H9 (cell line): Measurements from ENCODE around the gene ANXA4. TPM values are rescaled to one million over a fixed set of nuclear protein-coding genes. Genes with fewer than 3 reads are reported as not detected.

Experiments
- DNase-seq: peaks from one replicate; pipeline ENCODE4 v3.0.0-alpha.2; 2017
- H2AFZ ChIP-seq: one replicate; pipeline ENCODE4 v1.6.1; 2013; ENCODE audit warnings: mild to moderate bottlenecking, low read length, control low read depth, moderate library complexity
- H2AK5ac ChIP-seq: 2 replicates; pipeline ENCODE4 v1.6.1; 2013; ENCODE audit warnings: low read length, control low read depth, mixed read lengths; ENCODE audit not compliant: insufficient read length
- H2BK120ac ChIP-seq: one replicate; pipeline ENCODE4 v1.6.1; 2013; ENCODE audit warnings: low read depth, mild to moderate bottlenecking, low read length, control low read depth, inconsistent platforms; ENCODE audit not compliant: poor library complexity, severe bottlenecking
- H2BK12ac ChIP-seq: 2 replicates; pipeline ENCODE4 v1.6.1; 2013; ENCODE audit warnings: low read length, control low read depth, mixed read lengths, low read depth; ENCODE audit not compliant: insufficient read length
- H2BK15ac ChIP-seq: 2 replicates; pipeline ENCODE4 v1.6.1; 2013; ENCODE audit warnings: low read depth, low read length, control low read depth
- H2BK20ac ChIP-seq: one replicate; pipeline ENCODE4 v1.6.1; 2013; ENCODE audit warnings: low read depth, mild to moderate bottlenecking, low read length, control low read depth, inconsistent platforms; ENCODE audit not compliant: poor library complexity, severe bottlenecking
- H2BK5ac ChIP-seq: 2 replicates; pipeline ENCODE4 v1.6.1; 2013; ENCODE audit warnings: low read length, control low read depth, mixed read lengths; ENCODE audit not compliant: insufficient read length
- H3K14ac ChIP-seq: 2 replicates; pipeline ENCODE4 v1.6.1; 2013; ENCODE audit warnings: low read length, control low read depth; ENCODE audit not compliant: insufficient read depth
- H3K18ac ChIP-seq: 2 replicates; pipeline ENCODE4 v1.6.1; 2013; ENCODE audit warnings: low read depth, mild to moderate bottlenecking, mixed read lengths, low read length, control low read depth; ENCODE audit not compliant: insufficient read length
- H3K23ac ChIP-seq: 2 replicates; pipeline ENCODE4 v1.6.1; 2013; ENCODE audit warnings: low read length, control low read depth, mixed read lengths, low read depth; ENCODE audit not compliant: insufficient read length
- H3K23me2 ChIP-seq: 2 replicates; pipeline ENCODE4 v1.6.1; 2013; ENCODE audit warnings: low read depth, mild to moderate bottlenecking, mixed read lengths, low read length, control low read depth; ENCODE audit not compliant: insufficient read length, poor library complexity, severe bottlenecking
- H3K27ac ChIP-seq: 2 replicates; pipeline ENCODE4 v1.5.1; 2013; ENCODE audit warnings: low read length, control low read depth, mixed read lengths, low read depth; ENCODE audit not compliant: insufficient read length
- H3K27me3 ChIP-seq: 2 replicates; pipeline ENCODE4 v1.6.1; 2013; ENCODE audit warnings: low read length, control low read depth, inconsistent platforms; ENCODE audit not compliant: insufficient read depth
- H3K4ac ChIP-seq: 2 replicates; pipeline ENCODE4 v1.6.1; 2013; ENCODE audit warnings: low read depth, mild to moderate bottlenecking, control low read depth, inconsistent platforms, low read length, moderate library complexity
- H3K4me1 ChIP-seq: 2 replicates; pipeline ENCODE4 v1.6.1; 2013; ENCODE audit warnings: low read length, control low read depth, inconsistent platforms; ENCODE audit not compliant: insufficient read depth
- H3K4me2 ChIP-seq: 2 replicates; pipeline ENCODE4 v1.6.1; 2013; ENCODE audit warnings: low read length, control low read depth, mixed read lengths; ENCODE audit not compliant: insufficient read length, insufficient read depth
- H3K56ac ChIP-seq: 2 replicates; pipeline ENCODE4 v1.6.1; 2013; ENCODE audit warnings: low read depth, mild to moderate bottlenecking, mixed read lengths, low read length, control low read depth; ENCODE audit not compliant: insufficient read length
- H3K79me1 ChIP-seq: 2 replicates; pipeline ENCODE4 v1.6.1; 2013; ENCODE audit warnings: low read depth, mild to moderate bottlenecking, moderate library complexity, low read length, control low read depth, inconsistent platforms; ENCODE audit not compliant: insufficient read depth, poor library complexity, severe bottlenecking
- H3K79me2 ChIP-seq: 2 replicates; pipeline ENCODE4 v1.6.1; 2013; ENCODE audit warnings: low read length, control low read depth, inconsistent platforms; ENCODE audit not compliant: insufficient read depth
- H3K9ac ChIP-seq: 2 replicates; pipeline ENCODE4 v1.6.1; 2013; ENCODE audit warnings: low read length, control low read depth, mixed read lengths; ENCODE audit not compliant: insufficient read length; ENCODE audit errors: extremely low read depth
- H3K9me3 ChIP-seq: one replicate; pipeline ENCODE4 v1.6.1; 2013; ENCODE audit warnings: low read depth, low read length, inconsistent platforms; ENCODE audit not compliant: control insufficient read depth
- H3T11ph ChIP-seq: one replicate; pipeline ENCODE4 v1.6.1; 2013; ENCODE audit warnings: mild to moderate bottlenecking, low read length, control low read depth, inconsistent platforms
- H4K20me1 ChIP-seq: one replicate; pipeline ENCODE4 v1.6.1; 2013; ENCODE audit not compliant: control insufficient read depth, insufficient read length, insufficient read depth
- H4K5ac ChIP-seq: 2 replicates; pipeline ENCODE4 v1.6.1; 2013; ENCODE audit warnings: low read depth, mild to moderate bottlenecking, mixed read lengths, low read length, control low read depth; ENCODE audit not compliant: insufficient read length
- H4K8ac ChIP-seq: replicated peaks from 2 replicates; pipeline ENCODE4 v1.6.1; 2013; ENCODE audit warnings: low read length, control low read depth, mixed read lengths, low read depth; ENCODE audit not compliant: insufficient read length
- H4K91ac ChIP-seq: 2 replicates; pipeline ENCODE4 v1.6.1; 2013; ENCODE audit warnings: low read depth, mild to moderate bottlenecking, moderate library complexity, mixed read lengths, low read length, control low read depth; ENCODE audit not compliant: insufficient read length
- H3K27ac Mint-ChIP-seq, 3 experiments: 2 replicates in 2 of 3; 3 replicates in 1 of 3; pipeline ENCODE4 v1.8.0; 2020 to 2021; ENCODE audit warnings: mixed read lengths in 3 of 3, mild to moderate bottlenecking in 1 of 3, moderate library complexity in 1 of 3
- H3K27me3 Mint-ChIP-seq: 2 replicates; pipeline ENCODE4 v1.8.0; 2021; ENCODE audit warnings: low read depth, mild to moderate bottlenecking, moderate library complexity, mixed read lengths
- H3K36me3 Mint-ChIP-seq, 3 experiments: 2 replicates in 2 of 3; 3 replicates in 1 of 3; pipeline ENCODE4 v1.8.0; 2020 to 2021; ENCODE audit warnings: low read depth in 3 of 3, mixed read lengths in 3 of 3; ENCODE audit not compliant: insufficient read depth in 1 of 3
- H3K4me1 Mint-ChIP-seq, 2 experiments: 2 replicates each; pipeline ENCODE4 v1.8.0; 2020; ENCODE audit warnings: mixed read lengths in 2 of 2
- H3K4me3 Mint-ChIP-seq, 2 experiments: 2 replicates in 1 of 2; 3 replicates in 1 of 2; pipeline ENCODE4 v1.8.0; 2020 to 2021; ENCODE audit warnings: mild to moderate bottlenecking in 2 of 2, mixed read lengths in 2 of 2, moderate library complexity in 1 of 2
- H3K9me3 Mint-ChIP-seq, 2 experiments: 2 replicates in 1 of 2; 3 replicates in 1 of 2; pipeline ENCODE4 v1.8.0; 2020; ENCODE audit warnings: mild to moderate bottlenecking in 2 of 2, mixed read lengths in 2 of 2, moderate library complexity in 1 of 2
- CTCF ChIP-seq: fragments of 200-600 bp; sonication (generic); conservative IDR thresholded peaks from 3 replicates; pipeline ENCODE4 v1.8.0; 2021; ENCODE audit warnings: antibody characterized with exemption, mild to moderate bottlenecking
- WGBS: extraction: QIAGEN DNeasy Blood & Tissue Kit; methylation state at CpG from one replicate; pipeline ENCODE4 v1.1.7; 2013; ENCODE audit warnings: missing lambda C conversion rate, low lambda C conversion rate, mixed read lengths; ENCODE audit not compliant: insufficient read length; ENCODE audit errors: extremely low coverage; 5-methylcytosine and 5-hydroxymethylcytosine counted together
- total RNA-seq: library from RNA; stranded (reverse); gene quantifications from 2 replicates; pipeline ENCODE4 v1.2.1, GENCODE V29; 2021

ANXA4 gene
- total RNA-seq, 1 experiment from 2014 or later: 14.4 TPM

GRCh38 chr2:69715964-69716363 lies 26.0 kb upstream of the ANXA4 start:
- Histone ChIP-seq H4K8ac (no peak overlapping the region), H3K14ac (no peak overlapping the region), H2BK15ac (no peak overlapping the region), H2AK5ac (no peak overlapping the region), H3K4ac (no peak overlapping the region), H2BK5ac (no peak overlapping the region), H3K23ac (no peak overlapping the region), H2BK20ac (no peak overlapping the region), H3K56ac (no peak overlapping the region), H3K79me2 (no peaks in the 10 kb centered on the region), H3K18ac (no peak overlapping the region), H2BK120ac (no peak overlapping the region), H3K27me3 (no peaks in the 10 kb centered on the region), H3K9ac (no peak overlapping the region), H4K91ac (no peak overlapping the region), H2BK12ac (no peak overlapping the region), H4K5ac (no peak overlapping the region), H3K4me1 (peaks cover 27% of the 10 kb centered on the region), H3K9me3 (no peaks in the 10 kb centered on the region), H2AFZ (no peak overlapping the region), H3K4me2 (no peak overlapping the region), H4K20me1 (peaks cover 2% of the 10 kb centered on the region), H3T11ph (no peak overlapping the region), H3K79me1 (no peaks in the 10 kb centered on the region), H3K23me2 (no peaks in the 10 kb centered on the region), H3K27ac (no peak overlapping the region)
- TF ChIP-seq CTCF: no peak
- Mint-ChIP-seq H3K36me3 (no peaks in the 10 kb centered on the region; a peak in 3 of 7 replicates), H3K4me3 (no peak overlapping the region; a peak in 1 of 5 replicates), H3K4me1 (peaks cover 53 to 63% of the 10 kb centered on the region in 2 experiments), H3K9me3 (no peaks in the 10 kb centered on the region; a peak in 3 of 5 replicates), H3K27me3 (peaks cover 20% of the 10 kb centered on the region), H3K27ac (0 out of 7 replicates have a peak overlapping the region, but pooled peaks of 2 of the 3 experiments have one; percentile 5 to 58)
- no CpG with 5 or more reads among the region's 1 CpG for WGBS
- no peak for DNase-seq
